Measurements from ENCODE around the gene RNF217.

DNA sequence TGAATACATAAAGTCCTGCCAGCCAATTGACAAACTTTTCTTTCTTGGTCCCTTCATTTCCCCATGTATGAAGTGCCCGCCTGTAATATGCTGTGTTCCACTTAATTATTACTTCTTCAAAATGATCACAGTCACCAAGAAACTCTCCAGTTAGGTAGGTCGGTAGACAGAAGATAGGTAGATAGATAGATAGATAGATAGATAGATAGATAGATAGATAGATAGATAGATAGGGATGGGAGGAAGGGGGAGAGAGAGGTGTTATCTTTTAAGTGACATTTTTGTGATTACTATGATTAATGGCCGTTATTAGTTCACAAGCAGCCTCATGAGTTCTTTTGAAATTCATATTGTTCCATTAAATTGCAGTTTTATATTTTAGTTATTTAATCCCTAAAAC is 111.9 kb downstream of the RNF217 start:
- TF ChIP-seq, protein P1, sequence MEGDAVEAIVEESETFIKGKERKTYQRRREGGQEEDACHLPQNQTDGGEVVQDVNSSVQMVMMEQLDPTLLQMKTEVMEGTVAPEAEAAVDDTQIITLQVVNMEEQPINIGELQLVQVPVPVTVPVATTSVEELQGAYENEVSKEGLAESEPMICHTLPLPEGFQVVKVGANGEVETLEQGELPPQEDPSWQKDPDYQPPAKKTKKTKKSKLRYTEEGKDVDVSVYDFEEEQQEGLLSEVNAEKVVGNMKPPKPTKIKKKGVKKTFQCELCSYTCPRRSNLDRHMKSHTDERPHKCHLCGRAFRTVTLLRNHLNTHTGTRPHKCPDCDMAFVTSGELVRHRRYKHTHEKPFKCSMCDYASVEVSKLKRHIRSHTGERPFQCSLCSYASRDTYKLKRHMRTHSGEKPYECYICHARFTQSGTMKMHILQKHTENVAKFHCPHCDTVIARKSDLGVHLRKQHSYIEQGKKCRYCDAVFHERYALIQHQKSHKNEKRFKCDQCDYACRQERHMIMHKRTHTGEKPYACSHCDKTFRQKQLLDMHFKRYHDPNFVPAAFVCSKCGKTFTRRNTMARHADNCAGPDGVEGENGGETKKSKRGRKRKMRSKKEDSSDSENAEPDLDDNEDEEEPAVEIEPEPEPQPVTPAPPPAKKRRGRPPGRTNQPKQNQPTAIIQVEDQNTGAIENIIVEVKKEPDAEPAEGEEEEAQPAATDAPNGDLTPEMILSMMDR (IDR thresholded peaks at IDR 0.05), result no peak
- no peak for TF ChIP-seq EP300 (IDR thresholded peaks at IDR 0.05)
- TF ChIP-seq POLR2AphosphoS5 (IDR thresholded peaks at IDR 0.05), result no peak
